ENCODE results near the gene BAMBI.

The BAMBI gene

GRCh38 chr10:28678687-28679457 lies 1.6 kb downstream of the BAMBI start:
- Histone ChIP-seq H3K9ac (ENCODE audit: low read length) (peak overlapping the region; percentile 63), H3K27ac (ENCODE audit: low read length) (no peak overlapping the region), H3K9me3 (ENCODE audit: control insufficient read depth, low read depth, low read length) (no peaks in the 10 kb centered on the region), H3K36me3 (ENCODE audit: control insufficient read depth, low read depth, low read length) (peaks cover 20% of the 10 kb centered on the region), H3K27me3 (ENCODE audit: control insufficient read depth, insufficient read depth, low read length) (peaks cover 39% of the 10 kb centered on the region), H3K4me1 (ENCODE audit: control insufficient read depth, low read depth, low read length) (peaks cover 36% of the 10 kb centered on the region), H3K4me3 (ENCODE audit: low read length) (peak overlapping the region; percentile 97)

- peaks cover 36% of the 10 kb centered on the region for H3K4me1 ChIP-seq (ENCODE audit: control insufficient read depth, low read depth, low read length)
- H3K27ac ChIP-seq (ENCODE audit: low read length), result no peak overlapping the region
- H3K9me3 ChIP-seq (ENCODE audit: control insufficient read depth, low read depth, low read length), result no peaks in the 10 kb centered on the region
- no peak overlapping the region for H3K9ac ChIP-seq (ENCODE audit: low read length)
- peaks cover 39% of the 10 kb centered on the region for H3K27me3 ChIP-seq (ENCODE audit: control insufficient read depth, insufficient read depth, low read length)
- H3K36me3 ChIP-seq (ENCODE audit: control insufficient read depth, low read depth, low read length), result peaks cover 20% of the 10 kb centered on the region
- H3K4me3 ChIP-seq (ENCODE audit: low read length), result peak overlapping the region; percentile 97
Observed at GRCh38 chr10:28679581-28680357, 2.4 kb downstream of the BAMBI start.

GRCh38 chr10:28680358-28680752 lies 3.0 kb downstream of the BAMBI start:
- H3K27ac ChIP-seq (ENCODE audit: low read length), result no peak overlapping the region
- H3K4me3 ChIP-seq (ENCODE audit: low read length), result peak overlapping the region; percentile 97
- peaks cover 20% of the 10 kb centered on the region for H3K36me3 ChIP-seq (ENCODE audit: control insufficient read depth, low read depth, low read length)
- no peaks in the 10 kb centered on the region for H3K9me3 ChIP-seq (ENCODE audit: control insufficient read depth, low read depth, low read length)
- no peak overlapping the region for H3K9ac ChIP-seq (ENCODE audit: low read length)
- peaks cover 35% of the 10 kb centered on the region for H3K27me3 ChIP-seq (ENCODE audit: control insufficient read depth, insufficient read depth, low read length)
- peaks cover 40% of the 10 kb centered on the region for H3K4me1 ChIP-seq (ENCODE audit: control insufficient read depth, low read depth, low read length)

- H3K9ac ChIP-seq (ENCODE audit: low read length), result no peak overlapping the region
- peak overlapping the region; percentile 7 for H3K4me3 ChIP-seq (ENCODE audit: low read length)
- no peaks in the 10 kb centered on the region for H3K9me3 ChIP-seq (ENCODE audit: control insufficient read depth, low read depth, low read length)
- H3K27me3 ChIP-seq (ENCODE audit: control insufficient read depth, insufficient read depth, low read length), result peaks cover 28% of the 10 kb centered on the region
- peaks cover 20% of the 10 kb centered on the region for H3K36me3 ChIP-seq (ENCODE audit: control insufficient read depth, low read depth, low read length)
- peaks cover 44% of the 10 kb centered on the region for H3K4me1 ChIP-seq (ENCODE audit: control insufficient read depth, low read depth, low read length)
- H3K27ac ChIP-seq (ENCODE audit: low read length), result no peak overlapping the region
Observed at GRCh38 chr10:28681291-28681763, 4.0 kb downstream of the BAMBI start.

- no peak overlapping the region for H3K9ac ChIP-seq (ENCODE audit: low read length)
- H3K4me3 ChIP-seq (ENCODE audit: low read length), result no peak overlapping the region
- peaks cover 50% of the 10 kb centered on the region for H3K4me1 ChIP-seq (ENCODE audit: control insufficient read depth, low read depth, low read length)
- no peaks in the 10 kb centered on the region for H3K9me3 ChIP-seq (ENCODE audit: control insufficient read depth, low read depth, low read length)
- H3K27ac ChIP-seq (ENCODE audit: low read length), result no peak overlapping the region
- H3K36me3 ChIP-seq (ENCODE audit: control insufficient read depth, low read depth, low read length), result peaks cover 20% of the 10 kb centered on the region
- peaks cover 27% of the 10 kb centered on the region for H3K27me3 ChIP-seq (ENCODE audit: control insufficient read depth, insufficient read depth, low read length)
Observed at GRCh38 chr10:28681928-28682750, 4.8 kb downstream of the BAMBI start.

- Histone ChIP-seq H3K36me3 (ENCODE audit: control insufficient read depth, low read depth, low read length) (peaks cover 20% of the 10 kb centered on the region), H3K4me3 (ENCODE audit: low read length) (no peak overlapping the region), H3K27ac (ENCODE audit: low read length) (no peak overlapping the region), H3K9ac (ENCODE audit: low read length) (no peak overlapping the region), H3K27me3 (ENCODE audit: control insufficient read depth, insufficient read depth, low read length) (peaks cover 14% of the 10 kb centered on the region), H3K4me1 (ENCODE audit: control insufficient read depth, low read depth, low read length) (peaks cover 57% of the 10 kb centered on the region), H3K9me3 (ENCODE audit: control insufficient read depth, low read depth, low read length) (no peaks in the 10 kb centered on the region)
Observed at GRCh38 chr10:28684157-28684985, 7.0 kb downstream of the BAMBI start.

- no peaks in the 10 kb centered on the region for H3K9me3 ChIP-seq (ENCODE audit: control insufficient read depth, low read depth, low read length)
- peaks cover 20% of the 10 kb centered on the region for H3K36me3 ChIP-seq (ENCODE audit: control insufficient read depth, low read depth, low read length)
- no peak overlapping the region for H3K9ac ChIP-seq (ENCODE audit: low read length)
- no peak overlapping the region for H3K27ac ChIP-seq (ENCODE audit: low read length)
- peaks cover 7% of the 10 kb centered on the region for H3K27me3 ChIP-seq (ENCODE audit: control insufficient read depth, insufficient read depth, low read length)
- peaks cover 54% of the 10 kb centered on the region for H3K4me1 ChIP-seq (ENCODE audit: control insufficient read depth, low read depth, low read length)
- H3K4me3 ChIP-seq (ENCODE audit: low read length), result no peak overlapping the region
Observed at GRCh38 chr10:28684986-28685580, 7.8 kb downstream of the BAMBI start.

GRCh38 chr10:28685717-28686116 lies 8.4 kb downstream of the BAMBI start:
- Histone ChIP-seq H3K36me3 (ENCODE audit: control insufficient read depth, low read depth, low read length) (peaks cover 20% of the 10 kb centered on the region), H3K27ac (ENCODE audit: low read length) (no peak overlapping the region), H3K4me1 (ENCODE audit: control insufficient read depth, low read depth, low read length) (peaks cover 53% of the 10 kb centered on the region), H3K4me3 (ENCODE audit: low read length) (no peak overlapping the region), H3K9me3 (ENCODE audit: control insufficient read depth, low read depth, low read length) (no peaks in the 10 kb centered on the region), H3K27me3 (ENCODE audit: control insufficient read depth, insufficient read depth, low read length) (peaks cover under 1% of the 10 kb centered on the region), H3K9ac (ENCODE audit: low read length) (no peak overlapping the region)

- Histone ChIP-seq H3K36me3 (ENCODE audit: control insufficient read depth, low read depth, low read length) (peaks cover 13% of the 10 kb centered on the region), H3K9me3 (ENCODE audit: control insufficient read depth, low read depth, low read length) (no peaks in the 10 kb centered on the region), H3K4me1 (ENCODE audit: control insufficient read depth, low read depth, low read length) (peaks cover 44% of the 10 kb centered on the region), H3K27me3 (ENCODE audit: control insufficient read depth, insufficient read depth, low read length) (no peaks in the 10 kb centered on the region), H3K4me3 (ENCODE audit: low read length) (peak overlapping the region; percentile 8), H3K9ac (ENCODE audit: low read length) (no peak overlapping the region), H3K27ac (ENCODE audit: low read length) (no peak overlapping the region)
Observed at GRCh38 chr10:28686835-28687682, 9.7 kb downstream of the BAMBI start.

GRCh38 chr10:28687683-28688001 lies 10.3 kb downstream of the BAMBI start:
- Histone ChIP-seq H3K27ac (ENCODE audit: low read length) (no peak overlapping the region), H3K9ac (ENCODE audit: low read length) (no peak overlapping the region), H3K4me3 (ENCODE audit: low read length) (no peak overlapping the region), H3K36me3 (ENCODE audit: control insufficient read depth, low read depth, low read length) (peaks cover 8% of the 10 kb centered on the region), H3K27me3 (ENCODE audit: control insufficient read depth, insufficient read depth, low read length) (no peaks in the 10 kb centered on the region), H3K4me1 (ENCODE audit: control insufficient read depth, low read depth, low read length) (peaks cover 44% of the 10 kb centered on the region), H3K9me3 (ENCODE audit: control insufficient read depth, low read depth, low read length) (no peaks in the 10 kb centered on the region)
